ENCODE data around the gene MOB3A. TPM values are rescaled to one million over a fixed set of nuclear protein-coding genes. Genes with fewer than 3 reads are reported as not detected.

MOB3A gene
- total and polyA plus RNA-seq, 10 of the 15 experiments (the other 5 are each of a cell fraction or from before 2014, with no cell fraction given) = 7.5 to 229 (median 79.4) TPM

DNA sequence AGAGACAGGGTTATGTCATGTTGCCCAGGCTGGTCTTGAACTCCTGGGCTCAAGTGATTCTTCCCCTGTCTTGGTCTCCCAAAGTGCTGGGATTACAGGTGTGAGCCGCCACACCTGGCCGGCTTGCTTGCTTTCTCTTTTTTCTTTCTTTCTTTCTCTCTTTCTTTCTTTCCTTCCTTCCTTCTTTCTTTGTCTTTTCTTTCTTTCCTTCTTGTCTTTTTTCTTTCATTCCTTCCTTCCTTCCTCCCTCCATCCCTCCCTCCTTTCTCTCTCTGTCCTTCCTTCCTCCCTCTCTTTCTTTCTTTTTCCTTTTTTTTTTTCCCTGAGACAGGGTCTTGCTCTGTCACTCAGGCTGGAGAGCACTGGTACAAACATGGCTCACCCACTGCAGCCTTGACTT lies 73.8 kb downstream of the MOB3A start:
- BruUV-seq (replicated peaks) = no TSS peak
- Histone ChIP-seq H3K4me1 (ENCODE audit: control insufficient read depth, insufficient read depth, low read length) (peaks cover 4% of the 10 kb centered on the region), H3K27me3 (replicated peaks in 1 of 2; ENCODE audit: control insufficient read depth in 2 of 2, insufficient read depth in 2 of 2, low read length in 1 of 2) (no peaks in the 10 kb centered on the region), H4K20me1 (ENCODE audit: control insufficient read depth, insufficient read depth) (no peaks in the 10 kb centered on the region), H3K4me2 (ENCODE audit: control insufficient read depth, insufficient read depth) (no peak overlapping the region), H2AFZ (ENCODE audit: control insufficient read depth, low read depth, low read length) (no peak overlapping the region), H3K9ac (ENCODE audit: control insufficient read depth, insufficient read depth, low read length) (no peak overlapping the region), H3K79me2 (ENCODE audit: control insufficient read depth, insufficient read depth, low read length) (no peaks in the 10 kb centered on the region), H3K4me3 (no peak overlapping the region), H3K36me3 (ENCODE audit: control insufficient read depth in 2 of 2, insufficient read depth in 2 of 2, low read length in 1 of 2) (no peaks in the 10 kb centered on the region), H3K9me3 (replicated peaks; ENCODE audit: control insufficient read depth, insufficient read depth, low read length) (no peaks in the 10 kb centered on the region; the same call in 2 of the 3 replicates), H3K27ac (ENCODE audit: control insufficient read depth, insufficient read depth) (no peak overlapping the region)
- ChIA-PET RAD21 (ENCODE audit: unreplicated experiment) (no interaction called here), CTCF (no interaction called here), SMC1A (ENCODE audit: uncharacterized antibody, unreplicated experiment) (no interaction called here), POLR2A (interaction anchor here (1.0 to 1.5 kb wide), 2 partner anchors 10 to 22 kb away, joined by 3 to 4 read pairs; no protein-coding TSS in a partner anchor)
- WGBS (ENCODE audit: insufficient coverage, insufficient replicate concordance, low lambda C conversion rate, missing lambda C conversion rate) = 97% methylated on average over 2 of the region's 2 CpGs
- in situ Hi-C loops (cut with MboI) (no loop called here), intact Hi-C loops (cut with micrococcal nuclease; ENCODE audit: unreplicated experiment) (no loop called here)
- FAIRE-seq = no peak
- no peak for ATAC-seq
- DNase-seq (ENCODE audit: low read depth, low spot score) = no peak
- TF ChIP-seq CHD4 (IDR thresholded peaks at IDR 0.05) (no peak), TCF7 (IDR thresholded peaks at IDR 0.05; ENCODE audit: borderline replicate concordance) (no peak), CREB1 (IDR thresholded peaks at IDR 0.05; ENCODE audit: low read depth) (no peak), EZH2 (IDR thresholded peaks at IDR 0.05; ENCODE audit: borderline replicate concordance, control insufficient read depth, low read depth, low read length) (no peak), NFYB (IDR thresholded peaks at IDR 0.05; ENCODE audit: insufficient read depth, low read depth, low read length) (no peak), NFIC (IDR thresholded peaks at IDR 0.05; ENCODE audit: low read depth, low read length) (no peak), NR2C2 (IDR thresholded peaks at IDR 0.05; ENCODE audit: borderline replicate concordance, control insufficient read depth, insufficient read length, low read depth) (no peak), RELA (IDR thresholded peaks at IDR 0.05; ENCODE audit: borderline replicate concordance, partially characterized antibody) (no peak), RBBP5 (conservative IDR thresholded peaks at IDR 0.05) (no peak), GABPA (IDR thresholded peaks at IDR 0.05; ENCODE audit: low read depth) (no peak), POLR2AphosphoS2 (IDR thresholded peaks at IDR 0.05; ENCODE audit: low read depth, low read length) (no peak), BHLHE40 (IDR thresholded peaks at IDR 0.05; ENCODE audit: borderline replicate concordance in 1 of 2, low read depth in 2 of 2, low read length in 1 of 2) (no peak), CBFB (IDR thresholded peaks at IDR 0.05; ENCODE audit: low read depth) (no peak), RUNX3 (IDR thresholded peaks at IDR 0.05; ENCODE audit: low read length) (no peak)
- TF ChIP-seq, protein P1, sequence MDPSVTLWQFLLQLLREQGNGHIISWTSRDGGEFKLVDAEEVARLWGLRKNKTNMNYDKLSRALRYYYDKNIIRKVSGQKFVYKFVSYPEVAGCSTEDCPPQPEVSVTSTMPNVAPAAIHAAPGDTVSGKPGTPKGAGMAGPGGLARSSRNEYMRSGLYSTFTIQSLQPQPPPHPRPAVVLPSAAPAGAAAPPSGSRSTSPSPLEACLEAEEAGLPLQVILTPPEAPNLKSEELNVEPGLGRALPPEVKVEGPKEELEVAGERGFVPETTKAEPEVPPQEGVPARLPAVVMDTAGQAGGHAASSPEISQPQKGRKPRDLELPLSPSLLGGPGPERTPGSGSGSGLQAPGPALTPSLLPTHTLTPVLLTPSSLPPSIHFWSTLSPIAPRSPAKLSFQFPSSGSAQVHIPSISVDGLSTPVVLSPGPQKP (IDR thresholded peaks at IDR 0.05; ENCODE audit: low read depth, low read length) = no peak
- TF ChIP-seq, protein P2, sequence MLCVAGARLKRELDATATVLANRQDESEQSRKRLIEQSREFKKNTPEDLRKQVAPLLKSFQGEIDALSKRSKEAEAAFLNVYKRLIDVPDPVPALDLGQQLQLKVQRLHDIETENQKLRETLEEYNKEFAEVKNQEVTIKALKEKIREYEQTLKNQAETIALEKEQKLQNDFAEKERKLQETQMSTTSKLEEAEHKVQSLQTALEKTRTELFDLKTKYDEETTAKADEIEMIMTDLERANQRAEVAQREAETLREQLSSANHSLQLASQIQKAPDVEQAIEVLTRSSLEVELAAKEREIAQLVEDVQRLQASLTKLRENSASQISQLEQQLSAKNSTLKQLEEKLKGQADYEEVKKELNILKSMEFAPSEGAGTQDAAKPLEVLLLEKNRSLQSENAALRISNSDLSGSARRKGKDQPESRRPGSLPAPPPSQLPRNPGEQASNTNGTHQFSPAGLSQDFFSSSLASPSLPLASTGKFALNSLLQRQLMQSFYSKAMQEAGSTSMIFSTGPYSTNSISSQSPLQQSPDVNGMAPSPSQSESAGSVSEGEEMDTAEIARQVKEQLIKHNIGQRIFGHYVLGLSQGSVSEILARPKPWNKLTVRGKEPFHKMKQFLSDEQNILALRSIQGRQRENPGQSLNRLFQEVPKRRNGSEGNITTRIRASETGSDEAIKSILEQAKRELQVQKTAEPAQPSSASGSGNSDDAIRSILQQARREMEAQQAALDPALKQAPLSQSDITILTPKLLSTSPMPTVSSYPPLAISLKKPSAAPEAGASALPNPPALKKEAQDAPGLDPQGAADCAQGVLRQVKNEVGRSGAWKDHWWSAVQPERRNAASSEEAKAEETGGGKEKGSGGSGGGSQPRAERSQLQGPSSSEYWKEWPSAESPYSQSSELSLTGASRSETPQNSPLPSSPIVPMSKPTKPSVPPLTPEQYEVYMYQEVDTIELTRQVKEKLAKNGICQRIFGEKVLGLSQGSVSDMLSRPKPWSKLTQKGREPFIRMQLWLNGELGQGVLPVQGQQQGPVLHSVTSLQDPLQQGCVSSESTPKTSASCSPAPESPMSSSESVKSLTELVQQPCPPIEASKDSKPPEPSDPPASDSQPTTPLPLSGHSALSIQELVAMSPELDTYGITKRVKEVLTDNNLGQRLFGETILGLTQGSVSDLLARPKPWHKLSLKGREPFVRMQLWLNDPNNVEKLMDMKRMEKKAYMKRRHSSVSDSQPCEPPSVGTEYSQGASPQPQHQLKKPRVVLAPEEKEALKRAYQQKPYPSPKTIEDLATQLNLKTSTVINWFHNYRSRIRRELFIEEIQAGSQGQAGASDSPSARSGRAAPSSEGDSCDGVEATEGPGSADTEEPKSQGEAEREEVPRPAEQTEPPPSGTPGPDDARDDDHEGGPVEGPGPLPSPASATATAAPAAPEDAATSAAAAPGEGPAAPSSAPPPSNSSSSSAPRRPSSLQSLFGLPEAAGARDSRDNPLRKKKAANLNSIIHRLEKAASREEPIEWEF (IDR thresholded peaks at IDR 0.05; ENCODE audit: insufficient replicate concordance, low read depth, low read length) = no peak

Measured in GM12878 (cell line).